ENCODE results near the gene CST3. TPM values are rescaled to one million over a fixed set of nuclear protein-coding genes. Genes with fewer than 3 reads are reported as not detected.

The CST3 gene
- polyA plus RNA-seq, 2 donors, result 262 to 448 TPM

DNA sequence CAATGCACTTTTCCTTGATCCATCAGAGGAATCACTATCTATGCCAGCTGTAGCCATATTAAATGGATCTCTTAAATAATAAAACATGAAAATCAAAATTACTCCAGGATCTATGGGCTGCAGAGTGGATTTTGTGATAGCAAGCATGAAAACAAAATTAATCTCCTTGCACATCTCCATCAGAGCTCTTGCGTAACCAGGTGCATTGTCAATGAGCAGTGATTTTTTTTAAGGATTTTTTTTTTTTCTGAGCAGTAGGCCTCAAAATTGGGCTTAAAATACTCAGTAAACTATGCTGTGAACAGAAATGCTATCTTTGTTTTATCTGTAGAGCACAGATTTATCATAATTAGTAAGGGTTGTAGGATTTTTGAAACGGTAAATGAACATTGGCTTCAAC is 11.5 kb upstream of the CST3 start:
- no peaks in the 10 kb centered on the region for H3K9me3 ChIP-seq (ENCODE audit: control insufficient read depth in 2 of 2, insufficient read depth in 1 of 2, low read depth in 1 of 2, low read length in 1 of 2)
- H3K36me3 ChIP-seq (ENCODE audit: control insufficient read depth in 2 of 2, insufficient read depth in 2 of 2, low read length in 1 of 2), result no peaks in the 10 kb centered on the region
- no peaks in the 10 kb centered on the region for H3K27me3 ChIP-seq (ENCODE audit: control insufficient read depth in 1 of 2, insufficient read depth in 2 of 2, low read length in 2 of 2)
- peaks cover 2 to 4% of the 10 kb centered on the region in 2 donors for H3K4me1 ChIP-seq (ENCODE audit: control insufficient read depth in 2 of 2, insufficient read depth in 2 of 2, low read length in 1 of 2)
- WGBS, 2 donors, result 76 to 88% methylated on average over 2 of the region's 2 CpGs
- no peak overlapping the region for H3K4me3 ChIP-seq (ENCODE audit: low read depth in 1 of 2, low read length in 2 of 2)
- no peak overlapping the region for H3K27ac ChIP-seq (ENCODE audit: low read depth in 2 of 2, low read length in 1 of 2)

DNA sequence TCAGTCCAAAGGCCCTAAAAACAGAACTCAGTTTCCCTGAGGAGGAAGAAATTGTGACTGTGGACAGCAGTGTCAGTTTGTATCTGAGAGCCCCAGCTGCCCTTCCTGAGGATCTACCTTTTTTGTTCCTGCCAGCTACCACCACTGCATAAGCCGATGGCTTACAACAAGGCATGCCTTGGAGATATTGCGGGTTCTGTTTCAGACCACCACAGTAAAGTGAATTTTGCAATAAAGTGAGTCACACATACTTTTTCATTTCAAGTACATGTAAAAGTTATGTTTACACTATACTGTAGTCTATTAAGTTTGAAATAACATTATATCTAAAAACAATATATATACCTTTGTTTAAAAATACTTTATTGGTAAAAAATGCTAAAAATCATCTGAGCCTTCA is 9.6 kb upstream of the CST3 start:
- Histone ChIP-seq H3K9me3 (ENCODE audit: control insufficient read depth in 2 of 2, insufficient read depth in 1 of 2, low read depth in 1 of 2, low read length in 1 of 2) (no peaks in the 10 kb centered on the region), H3K27ac (ENCODE audit: low read depth in 2 of 2, low read length in 1 of 2) (no peak overlapping the region), H3K4me1 (ENCODE audit: control insufficient read depth in 2 of 2, insufficient read depth in 2 of 2, low read length in 1 of 2) (peaks cover 0 to 2% of the 10 kb centered on the region in 2 donors), H3K27me3 (ENCODE audit: control insufficient read depth in 1 of 2, insufficient read depth in 2 of 2, low read length in 2 of 2) (no peaks in the 10 kb centered on the region), H3K36me3 (ENCODE audit: control insufficient read depth in 2 of 2, insufficient read depth in 2 of 2, low read length in 1 of 2) (no peaks in the 10 kb centered on the region), H3K4me3 (ENCODE audit: low read depth in 1 of 2, low read length in 2 of 2) (no peak overlapping the region)
- WGBS, 2 donors, result 94 to 98% methylated on average over 2 of the region's 2 CpGs

DNA sequence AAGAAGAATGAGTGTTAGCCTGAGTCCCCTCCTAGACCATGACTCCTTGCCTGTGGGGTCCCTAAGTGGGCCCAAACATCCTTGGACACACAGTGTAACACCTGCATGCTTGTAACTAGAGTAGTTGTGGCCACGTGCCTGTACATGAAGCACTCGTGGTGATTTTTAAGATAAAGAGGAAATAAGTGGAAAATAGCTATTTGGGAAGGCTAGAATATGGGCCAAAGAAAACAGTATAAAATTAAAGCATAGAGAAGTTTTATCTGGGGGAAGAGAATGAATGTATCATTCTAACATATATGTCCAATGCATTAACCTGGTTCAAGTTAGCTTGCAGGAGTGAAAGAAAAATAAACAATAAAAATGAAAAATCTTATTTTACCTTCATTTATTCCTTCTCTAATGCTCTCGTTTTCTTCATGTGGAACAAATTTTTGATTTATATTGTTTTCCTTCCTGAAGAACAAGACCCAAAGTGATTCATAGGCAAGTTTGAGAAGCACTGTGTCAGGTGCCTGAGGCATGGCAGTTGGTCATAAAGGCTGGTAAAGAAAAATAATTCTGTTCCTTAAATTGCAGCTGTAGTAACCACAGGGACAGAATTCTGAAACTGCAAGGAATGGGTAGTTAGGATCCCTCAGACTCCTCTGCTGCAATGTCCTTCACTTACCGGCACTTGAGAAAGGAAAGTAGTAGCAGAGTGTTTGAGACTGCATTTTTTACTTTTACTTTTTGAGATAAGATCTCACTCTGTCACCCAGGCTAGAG is 8.5 kb upstream of the CST3 start:
- no peaks in the 10 kb centered on the region for H3K27me3 ChIP-seq (ENCODE audit: control insufficient read depth in 1 of 2, insufficient read depth in 2 of 2, low read length in 2 of 2)
- 50 to 53% methylated on average over 4 of the region's 4 CpGs for WGBS, 2 donors
- no peak overlapping the region for H3K27ac ChIP-seq (ENCODE audit: low read depth in 2 of 2, low read length in 1 of 2)
- H3K4me1 ChIP-seq (ENCODE audit: control insufficient read depth in 2 of 2, insufficient read depth in 2 of 2, low read length in 1 of 2), result peaks cover 0 to 3% of the 10 kb centered on the region in 2 donors
- H3K36me3 ChIP-seq (ENCODE audit: control insufficient read depth in 2 of 2, insufficient read depth in 2 of 2, low read length in 1 of 2), result no peaks in the 10 kb centered on the region
- H3K9me3 ChIP-seq (ENCODE audit: control insufficient read depth in 2 of 2, insufficient read depth in 1 of 2, low read depth in 1 of 2, low read length in 1 of 2), result no peaks in the 10 kb centered on the region
- no peak overlapping the region for H3K4me3 ChIP-seq (ENCODE audit: low read depth in 1 of 2, low read length in 2 of 2)

DNA sequence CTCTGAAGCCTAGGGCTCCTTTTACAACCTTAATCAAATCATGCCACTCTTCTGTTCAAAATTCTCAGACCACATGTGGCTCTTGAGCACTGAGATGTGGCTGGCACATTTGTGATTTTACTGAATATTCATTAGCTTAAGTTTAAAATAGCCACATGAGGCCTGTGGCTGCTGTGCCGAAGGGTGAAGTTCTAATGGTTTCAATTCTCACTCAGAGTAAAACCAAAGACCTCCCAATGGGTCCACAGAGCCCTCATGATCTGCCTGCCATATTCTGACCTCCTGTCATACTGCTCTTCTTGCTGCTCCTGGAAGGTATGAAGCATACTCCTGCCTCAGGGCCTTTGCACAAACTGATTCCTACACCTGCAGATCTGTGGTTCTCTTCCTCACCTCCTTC is 7.8 kb upstream of the CST3 start:
- Histone ChIP-seq H3K27ac (ENCODE audit: low read depth in 2 of 2, low read length in 1 of 2) (no peak overlapping the region), H3K27me3 (ENCODE audit: control insufficient read depth in 1 of 2, insufficient read depth in 2 of 2, low read length in 2 of 2) (no peaks in the 10 kb centered on the region), H3K9me3 (ENCODE audit: control insufficient read depth in 2 of 2, insufficient read depth in 1 of 2, low read depth in 1 of 2, low read length in 1 of 2) (no peaks in the 10 kb centered on the region), H3K36me3 (ENCODE audit: control insufficient read depth in 2 of 2, insufficient read depth in 2 of 2, low read length in 1 of 2) (no peaks in the 10 kb centered on the region), H3K4me1 (ENCODE audit: control insufficient read depth in 2 of 2, insufficient read depth in 2 of 2, low read length in 1 of 2) (peaks cover 0 to 3% of the 10 kb centered on the region in 2 donors), H3K4me3 (ENCODE audit: low read depth in 1 of 2, low read length in 2 of 2) (no peak overlapping the region)
- 81 to 95% methylated on average over 1 of the region's 1 CpG for WGBS, 2 donors

DNA sequence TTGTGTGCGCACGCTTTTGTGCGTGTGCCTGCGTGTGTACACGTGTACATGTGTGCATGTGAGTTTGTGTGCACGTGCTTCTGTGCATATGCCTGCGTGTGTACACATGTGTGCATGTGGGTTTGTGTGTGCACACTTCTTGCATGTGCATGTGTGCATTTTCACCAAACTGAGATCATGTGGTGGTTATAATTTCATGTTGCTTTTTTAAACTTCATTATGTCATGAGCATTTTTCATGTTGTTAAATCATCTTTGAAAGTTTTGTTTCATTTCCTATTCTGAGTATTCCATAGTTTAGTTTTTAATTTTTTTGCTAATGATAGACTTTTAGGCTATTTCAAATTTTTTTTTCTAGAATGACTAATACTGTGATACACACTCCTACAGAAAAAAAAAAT is 6.4 kb upstream of the CST3 start:
- H3K4me3 ChIP-seq (ENCODE audit: low read depth in 1 of 2, low read length in 2 of 2), result no peak overlapping the region
- no peaks in the 10 kb centered on the region for H3K27me3 ChIP-seq (ENCODE audit: control insufficient read depth in 1 of 2, insufficient read depth in 2 of 2, low read length in 2 of 2)
- no peaks in the 10 kb centered on the region for H3K36me3 ChIP-seq (ENCODE audit: control insufficient read depth in 2 of 2, insufficient read depth in 2 of 2, low read length in 1 of 2)
- no peaks in the 10 kb centered on the region for H3K9me3 ChIP-seq (ENCODE audit: control insufficient read depth in 2 of 2, insufficient read depth in 1 of 2, low read depth in 1 of 2, low read length in 1 of 2)
- H3K27ac ChIP-seq (ENCODE audit: low read depth in 2 of 2, low read length in 1 of 2), result no peak overlapping the region
- 96 to 98% methylated on average over 7 of the region's 7 CpGs for WGBS, 2 donors
- peaks cover 0 to 7% of the 10 kb centered on the region in 2 donors for H3K4me1 ChIP-seq (ENCODE audit: control insufficient read depth in 2 of 2, insufficient read depth in 2 of 2, low read length in 1 of 2)

DNA sequence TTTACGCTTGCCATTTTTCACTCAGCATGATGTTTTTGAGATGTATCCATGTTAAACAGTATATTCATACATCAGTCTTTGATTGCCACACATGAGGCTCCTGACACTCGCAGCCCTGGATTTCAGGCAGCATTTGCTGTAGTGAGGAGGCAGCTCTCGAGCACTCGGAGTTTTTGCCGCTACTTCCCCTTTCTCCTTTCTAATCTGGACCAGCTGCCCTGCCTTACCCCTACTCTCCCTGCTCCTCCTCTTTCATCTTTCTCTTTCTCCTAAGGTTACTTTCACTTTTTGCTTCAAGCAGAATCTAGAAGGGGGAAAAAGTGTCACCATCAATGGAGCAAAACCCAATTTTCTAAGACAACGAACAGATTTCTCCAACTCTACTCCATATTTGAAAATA is 5.9 kb upstream of the CST3 start:
- H3K36me3 ChIP-seq (ENCODE audit: control insufficient read depth in 2 of 2, insufficient read depth in 2 of 2, low read length in 1 of 2), result no peaks in the 10 kb centered on the region
- WGBS, 2 donors, result 81 to 90% methylated on average over 6 of the region's 6 CpGs
- H3K27ac ChIP-seq (ENCODE audit: low read depth in 2 of 2, low read length in 1 of 2), result no peak overlapping the region
- H3K4me1 ChIP-seq (ENCODE audit: control insufficient read depth in 2 of 2, insufficient read depth in 2 of 2, low read length in 1 of 2), result peaks cover 0 to 7% of the 10 kb centered on the region in 2 donors
- H3K9me3 ChIP-seq (ENCODE audit: control insufficient read depth in 2 of 2, insufficient read depth in 1 of 2, low read depth in 1 of 2, low read length in 1 of 2), result no peaks in the 10 kb centered on the region
- H3K4me3 ChIP-seq (ENCODE audit: low read depth in 1 of 2, low read length in 2 of 2), result no peak overlapping the region
- H3K27me3 ChIP-seq (ENCODE audit: control insufficient read depth in 1 of 2, insufficient read depth in 2 of 2, low read length in 2 of 2), result no peaks in the 10 kb centered on the region

DNA sequence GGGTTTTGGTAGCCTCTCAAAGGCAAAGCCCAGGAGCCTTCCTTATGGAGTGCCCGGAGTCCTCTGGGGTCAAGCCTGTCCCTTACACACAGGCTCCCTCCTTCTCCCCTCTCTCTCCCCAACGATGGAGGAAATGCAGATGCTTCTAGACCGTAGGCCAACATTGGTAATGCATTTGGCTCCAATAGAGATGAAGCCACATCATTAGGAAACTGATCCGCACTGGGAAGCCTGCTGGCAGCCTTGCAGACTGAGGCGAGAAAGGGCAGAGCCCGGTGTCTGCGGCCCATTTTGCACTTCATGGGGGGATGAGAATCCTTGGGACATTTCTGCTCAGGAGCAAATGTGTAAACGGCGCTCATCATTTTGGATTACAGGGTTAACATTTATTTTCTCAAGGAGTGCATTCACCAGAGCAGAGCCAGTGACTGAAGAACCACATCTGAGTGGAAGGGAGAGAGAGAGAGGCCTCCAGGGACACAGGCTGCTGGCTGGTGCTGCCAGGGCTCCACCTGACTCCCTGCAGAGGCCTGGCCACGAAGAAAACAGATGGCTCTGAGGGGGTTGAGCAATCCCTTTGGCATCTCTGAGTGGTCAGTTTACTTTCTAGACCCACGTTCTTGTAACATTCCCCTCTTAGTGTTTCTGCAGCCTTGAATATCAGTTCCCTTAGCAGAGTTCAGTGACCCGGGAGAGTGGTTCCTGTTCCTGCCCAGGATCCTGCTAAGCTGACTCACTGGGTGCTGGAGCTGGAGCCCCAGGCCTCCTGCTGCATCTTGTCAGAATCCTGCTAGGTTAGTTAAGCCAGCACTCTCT is 4.4 kb upstream of the CST3 start:
- WGBS, 2 donors, result 62 to 70% methylated on average over 12 of the region's 12 CpGs
- Histone ChIP-seq H3K36me3 (ENCODE audit: control insufficient read depth in 2 of 2, insufficient read depth in 2 of 2, low read length in 1 of 2) (no peaks in the 10 kb centered on the region), H3K27me3 (ENCODE audit: control insufficient read depth in 1 of 2, insufficient read depth in 2 of 2, low read length in 2 of 2) (no peaks in the 10 kb centered on the region), H3K4me3 (ENCODE audit: low read depth in 1 of 2, low read length in 2 of 2) (no peak overlapping the region), H3K4me1 (ENCODE audit: control insufficient read depth in 2 of 2, insufficient read depth in 2 of 2, low read length in 1 of 2) (peaks cover 0 to 9% of the 10 kb centered on the region in 2 donors), H3K27ac (ENCODE audit: low read depth in 2 of 2, low read length in 1 of 2) (no peak overlapping the region), H3K9me3 (ENCODE audit: control insufficient read depth in 2 of 2, insufficient read depth in 1 of 2, low read depth in 1 of 2, low read length in 1 of 2) (no peaks in the 10 kb centered on the region)

DNA sequence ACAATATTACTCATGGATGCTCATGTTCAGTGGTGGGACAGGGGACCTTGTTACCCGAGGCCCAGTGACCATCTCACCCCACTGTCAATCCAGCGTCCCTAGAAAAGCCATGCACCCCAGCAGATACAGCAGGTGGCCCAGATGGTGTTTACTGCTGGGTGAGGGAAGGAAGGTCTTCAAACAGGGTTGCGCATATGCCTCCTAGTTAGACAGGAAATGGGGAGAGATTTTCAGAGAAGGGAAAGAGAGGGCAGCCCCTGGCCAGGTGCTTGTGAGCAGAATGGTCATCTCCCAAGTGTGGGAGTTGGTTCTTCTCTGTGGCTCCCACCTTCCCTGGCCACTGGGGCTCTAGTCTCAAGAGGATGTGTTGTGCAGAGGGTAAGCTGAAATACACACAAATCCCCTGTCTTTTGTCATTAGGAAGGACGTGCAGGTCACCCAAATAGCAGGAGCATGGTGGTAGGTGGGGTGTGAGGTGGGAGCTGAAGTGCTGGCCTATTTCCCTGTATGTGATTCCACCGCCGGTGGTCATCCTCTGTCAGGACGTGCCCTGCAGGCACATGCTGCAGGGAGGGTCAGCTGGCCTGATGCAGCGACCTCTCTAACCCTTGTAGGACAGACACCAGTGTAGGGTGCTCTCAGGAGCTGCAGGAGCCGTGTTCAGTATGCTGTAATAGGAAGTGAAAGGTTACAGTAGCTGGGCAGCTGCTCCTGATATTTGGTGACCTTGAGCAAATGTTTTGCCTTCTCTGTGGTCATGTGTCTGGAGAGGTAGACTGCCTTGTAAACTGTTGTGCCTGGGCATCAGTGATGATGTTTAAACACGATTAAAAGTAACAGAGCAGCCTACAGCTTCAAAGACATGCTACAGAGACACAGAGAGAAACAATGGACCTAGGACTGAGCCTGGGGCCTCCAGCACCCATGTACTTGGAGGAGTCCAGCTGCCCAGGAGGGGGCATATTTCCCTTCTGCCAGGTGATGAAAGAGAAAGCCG is 3.2 kb upstream of the CST3 start:
- Histone ChIP-seq H3K27me3 (ENCODE audit: control insufficient read depth in 1 of 2, insufficient read depth in 2 of 2, low read length in 2 of 2) (no peaks in the 10 kb centered on the region), H3K4me1 (ENCODE audit: control insufficient read depth in 2 of 2, insufficient read depth in 2 of 2, low read length in 1 of 2) (peaks cover 1 to 16% of the 10 kb centered on the region in 2 donors), H3K36me3 (ENCODE audit: control insufficient read depth in 2 of 2, insufficient read depth in 2 of 2, low read length in 1 of 2) (no peaks in the 10 kb centered on the region), H3K27ac (ENCODE audit: low read depth in 2 of 2, low read length in 1 of 2) (no peak overlapping the region), H3K9me3 (ENCODE audit: control insufficient read depth in 2 of 2, insufficient read depth in 1 of 2, low read depth in 1 of 2, low read length in 1 of 2) (no peaks in the 10 kb centered on the region), H3K4me3 (ENCODE audit: low read depth in 1 of 2, low read length in 2 of 2) (no peak overlapping the region)
- WGBS, 2 donors, result 74 to 81% methylated on average over 11 of the region's 11 CpGs

DNA sequence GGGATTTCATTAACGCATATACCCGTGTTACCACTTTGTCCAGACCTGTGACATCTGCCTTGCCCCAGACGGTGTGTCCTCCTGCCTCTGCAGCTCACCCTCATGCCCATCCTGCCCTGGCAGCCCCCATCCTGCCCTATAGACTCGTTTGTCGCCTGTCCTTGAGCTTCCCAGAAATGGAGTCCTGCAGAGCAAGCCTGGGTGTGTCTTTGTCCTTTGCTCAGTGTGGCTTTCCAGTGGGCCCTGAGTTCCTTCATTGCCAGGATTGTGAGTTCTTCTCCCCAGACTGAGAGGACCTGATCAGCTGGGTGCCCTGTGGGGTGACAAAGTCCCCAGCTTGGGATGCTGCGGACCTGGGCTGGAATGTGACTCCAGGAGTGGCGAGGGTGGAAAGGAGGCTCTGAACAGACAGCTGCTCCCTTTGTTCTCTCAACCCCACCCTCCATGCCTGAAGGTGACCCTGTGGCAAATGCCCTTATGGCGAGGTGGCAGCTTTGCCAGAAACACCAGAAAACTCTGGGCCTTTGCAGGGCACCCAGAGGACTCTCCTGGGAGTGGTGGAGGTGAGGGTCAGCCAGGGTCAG is 2.4 kb upstream of the CST3 start:
- Histone ChIP-seq H3K27ac (ENCODE audit: low read depth in 2 of 2, low read length in 1 of 2) (peak overlapping the region in 1 of 2 donors; percentile 16), H3K4me1 (ENCODE audit: control insufficient read depth in 2 of 2, insufficient read depth in 2 of 2, low read length in 1 of 2) (peaks cover 3 to 21% of the 10 kb centered on the region in 2 donors), H3K9me3 (ENCODE audit: control insufficient read depth in 2 of 2, insufficient read depth in 1 of 2, low read depth in 1 of 2, low read length in 1 of 2) (no peaks in the 10 kb centered on the region), H3K36me3 (ENCODE audit: control insufficient read depth in 2 of 2, insufficient read depth in 2 of 2, low read length in 1 of 2) (peaks cover 0 to under 1% of the 10 kb centered on the region in 2 donors), H3K4me3 (ENCODE audit: low read depth in 1 of 2, low read length in 2 of 2) (no peak overlapping the region), H3K27me3 (ENCODE audit: control insufficient read depth in 1 of 2, insufficient read depth in 2 of 2, low read length in 2 of 2) (no peaks in the 10 kb centered on the region)
- 61 to 67% methylated on average over 8 of the region's 8 CpGs for WGBS, 2 donors
